ENCODE results near the gene RPUSD4.

Gene RPUSD4

GRCh38 chr11:126182787-126183445 is 28.5 kb downstream of the RPUSD4 start:
- FAIRE-seq (no peak), DNase-seq (ENCODE audit: low spot score) (no peak)

- FAIRE-seq: no peak
- no peak for DNase-seq (ENCODE audit: low spot score)
Observed at GRCh38 chr11:126181939-126182730, 29.3 kb downstream of the RPUSD4 start.

GRCh38 chr11:126176853-126177470 is 34.5 kb downstream of the RPUSD4 start:
- DNase-seq (ENCODE audit: low spot score): no peak
- FAIRE-seq: no peak

- FAIRE-seq (no peak), DNase-seq (ENCODE audit: low spot score) (no peak)
Observed at GRCh38 chr11:126175393-126175792, 36.1 kb downstream of the RPUSD4 start.

- DNase-seq (ENCODE audit: low spot score): no peak
- no peak for FAIRE-seq
Observed at GRCh38 chr11:126174816-126175215, 36.6 kb downstream of the RPUSD4 start.

- DNase-seq (ENCODE audit: low spot score) (no peak), FAIRE-seq (no peak)
Observed at GRCh38 chr11:126173257-126173656, 38.2 kb downstream of the RPUSD4 start.

GRCh38 chr11:126172596-126173038 is 38.8 kb downstream of the RPUSD4 start:
- FAIRE-seq (no peak), DNase-seq (ENCODE audit: low spot score) (no peak)

GRCh38 chr11:126169291-126169690 is 42.2 kb downstream of the RPUSD4 start:
- FAIRE-seq: no peak
- no peak for DNase-seq (ENCODE audit: low spot score)

- no peak for FAIRE-seq
- no peak for DNase-seq (ENCODE audit: low spot score)
Observed at GRCh38 chr11:126167488-126167887, 44.0 kb downstream of the RPUSD4 start.

- FAIRE-seq: no peak
Observed at GRCh38 chr11:126166413-126166812, 45.0 kb downstream of the RPUSD4 start.

GRCh38 chr11:126165757-126166156 is 45.7 kb downstream of the RPUSD4 start:
- no peak for FAIRE-seq
- DNase-seq (ENCODE audit: low spot score): no peak

More at GRCh38 chr11:126166413-126166812, 45.0 kb downstream of the RPUSD4 start:
- DNase-seq (ENCODE audit: low spot score): no peak

- FAIRE-seq (no peak), DNase-seq (ENCODE audit: low spot score) (no peak)
Observed at GRCh38 chr11:126165311-126165720, 46.1 kb downstream of the RPUSD4 start.

- FAIRE-seq: no peak
- DNase-seq (ENCODE audit: low spot score): no peak
Observed at GRCh38 chr11:126164781-126165180, 46.7 kb downstream of the RPUSD4 start.

- FAIRE-seq (no peak), DNase-seq (ENCODE audit: low spot score) (no peak)
Observed at GRCh38 chr11:126163779-126164178, 47.7 kb downstream of the RPUSD4 start.

GRCh38 chr11:126163074-126163700 is 48.3 kb downstream of the RPUSD4 start:
- DNase-seq (ENCODE audit: low spot score) (peak; percentile 95), FAIRE-seq (peak; percentile 91)

- no peak for FAIRE-seq
Observed at GRCh38 chr11:126162306-126163030, 49.0 kb downstream of the RPUSD4 start.

GRCh38 chr11:126161023-126161391 is 50.4 kb downstream of the RPUSD4 start:
- no peak for DNase-seq (ENCODE audit: low spot score)
- FAIRE-seq: no peak

More at GRCh38 chr11:126162306-126163030, 49.0 kb downstream of the RPUSD4 start:
- no peak for DNase-seq (ENCODE audit: low spot score)

- no peak for FAIRE-seq
- no peak for DNase-seq (ENCODE audit: low spot score)
Observed at GRCh38 chr11:126160345-126161022, 51.0 kb downstream of the RPUSD4 start.

- no peak for FAIRE-seq
- DNase-seq (ENCODE audit: low spot score): no peak
Observed at GRCh38 chr11:126159719-126160344, 51.6 kb downstream of the RPUSD4 start.

All from RCC 7860 (cell line).